ENCODE measurements around the gene ETS1.

- TF ChIP-seq JUNB (IDR thresholded peaks at IDR 0.05) (no peak), HDAC2 (IDR thresholded peaks at IDR 0.05) (no peak), CTCF (IDR thresholded peaks at IDR 0.05) (no peak), KDM5A (IDR thresholded peaks at IDR 0.05) (no peak), HMGXB4 (CRISPR knock-in tag; IDR thresholded peaks at IDR 0.05; ENCODE audit: borderline replicate concordance) (no peak), POLR2A (IDR thresholded peaks at IDR 0.05; ENCODE audit: low read length) (no peak), ZNF302 (CRISPR knock-in tag; IDR thresholded peaks at IDR 0.05) (no peak), ZFP36 (IDR thresholded peaks at IDR 0.05; ENCODE audit: borderline replicate concordance, partially characterized antibody) (no peak), RCOR1 (IDR thresholded peaks at IDR 0.05; ENCODE audit: low read depth, low read length) (no peak), RAD21 (conservative IDR thresholded peaks at IDR 0.05 in 1 of 2, IDR thresholded peaks at IDR 0.05 in 1 of 2) (no peak), RFX5 (IDR thresholded peaks at IDR 0.05) (no peak), ELK1 (IDR thresholded peaks at IDR 0.05; ENCODE audit: low read depth, low read length) (no peak)
These were observed 23.3 kb downstream of the ETS1 start for GRCh38 chr11:128563942-128564641.

Measured in A549 (cell line).